Panc1 (cell line): ENCODE data around the gene ZNF195.

Source experiments
- SIN3A ChIP-seq: IDR thresholded peaks from 2 replicates; pipeline ENCODE4 v1.6.1; 2012; ENCODE audit warnings: low read depth, mild to moderate bottlenecking, low read length, moderate library complexity, borderline replicate concordance; ENCODE audit not compliant: insufficient read depth
- TCF7L2 ChIP-seq: IDR thresholded peaks from 2 replicates; pipeline ENCODE4 v1.6.1; 2011; ENCODE audit warnings: mild to moderate bottlenecking, low read depth, low read length, inconsistent platforms
- TF ChIP-seq, protein P1 (sequence below): fragments of 450-650 bp; IDR thresholded peaks from 2 replicates; pipeline ENCODE4 v1.5.1; 2017; ENCODE audit warnings: mild to moderate bottlenecking

DNA sequence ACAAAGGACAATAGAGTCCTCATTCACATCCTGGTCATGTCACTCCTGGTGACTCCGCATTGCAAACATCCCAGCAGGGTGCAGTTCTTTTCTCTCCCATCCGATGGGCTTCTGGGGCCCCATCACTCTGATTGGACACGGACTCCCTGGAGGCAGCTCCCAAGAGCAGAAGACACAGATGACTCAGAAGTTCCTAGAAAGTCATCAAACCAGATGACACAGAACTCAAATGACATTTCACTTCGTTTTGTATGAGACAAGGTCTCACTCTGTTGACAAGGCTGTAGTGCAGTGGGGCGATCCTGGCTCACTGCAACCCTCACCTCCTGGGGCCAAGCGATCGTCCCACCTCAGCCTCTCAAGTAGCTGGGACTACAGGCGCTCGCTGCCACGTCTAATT, 33.2 kb downstream of the ZNF195 start:
- TF ChIP-seq, protein P1, sequence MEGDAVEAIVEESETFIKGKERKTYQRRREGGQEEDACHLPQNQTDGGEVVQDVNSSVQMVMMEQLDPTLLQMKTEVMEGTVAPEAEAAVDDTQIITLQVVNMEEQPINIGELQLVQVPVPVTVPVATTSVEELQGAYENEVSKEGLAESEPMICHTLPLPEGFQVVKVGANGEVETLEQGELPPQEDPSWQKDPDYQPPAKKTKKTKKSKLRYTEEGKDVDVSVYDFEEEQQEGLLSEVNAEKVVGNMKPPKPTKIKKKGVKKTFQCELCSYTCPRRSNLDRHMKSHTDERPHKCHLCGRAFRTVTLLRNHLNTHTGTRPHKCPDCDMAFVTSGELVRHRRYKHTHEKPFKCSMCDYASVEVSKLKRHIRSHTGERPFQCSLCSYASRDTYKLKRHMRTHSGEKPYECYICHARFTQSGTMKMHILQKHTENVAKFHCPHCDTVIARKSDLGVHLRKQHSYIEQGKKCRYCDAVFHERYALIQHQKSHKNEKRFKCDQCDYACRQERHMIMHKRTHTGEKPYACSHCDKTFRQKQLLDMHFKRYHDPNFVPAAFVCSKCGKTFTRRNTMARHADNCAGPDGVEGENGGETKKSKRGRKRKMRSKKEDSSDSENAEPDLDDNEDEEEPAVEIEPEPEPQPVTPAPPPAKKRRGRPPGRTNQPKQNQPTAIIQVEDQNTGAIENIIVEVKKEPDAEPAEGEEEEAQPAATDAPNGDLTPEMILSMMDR = no peak
- no peak for TF ChIP-seq SIN3A
- no peak for TF ChIP-seq TCF7L2
